Measurements from ENCODE around the gene LTO1. TPM values are rescaled to one million over a fixed set of nuclear protein-coding genes. Genes with fewer than 3 reads are reported as not detected.

The LTO1 gene
- total RNA-seq, 4 donors from 2014 or later: 9.9 to 27.3 (median 20.6) TPM

- no peak for DNase-seq (ENCODE audit: low spot score)
- TF ChIP-seq, protein P1, sequence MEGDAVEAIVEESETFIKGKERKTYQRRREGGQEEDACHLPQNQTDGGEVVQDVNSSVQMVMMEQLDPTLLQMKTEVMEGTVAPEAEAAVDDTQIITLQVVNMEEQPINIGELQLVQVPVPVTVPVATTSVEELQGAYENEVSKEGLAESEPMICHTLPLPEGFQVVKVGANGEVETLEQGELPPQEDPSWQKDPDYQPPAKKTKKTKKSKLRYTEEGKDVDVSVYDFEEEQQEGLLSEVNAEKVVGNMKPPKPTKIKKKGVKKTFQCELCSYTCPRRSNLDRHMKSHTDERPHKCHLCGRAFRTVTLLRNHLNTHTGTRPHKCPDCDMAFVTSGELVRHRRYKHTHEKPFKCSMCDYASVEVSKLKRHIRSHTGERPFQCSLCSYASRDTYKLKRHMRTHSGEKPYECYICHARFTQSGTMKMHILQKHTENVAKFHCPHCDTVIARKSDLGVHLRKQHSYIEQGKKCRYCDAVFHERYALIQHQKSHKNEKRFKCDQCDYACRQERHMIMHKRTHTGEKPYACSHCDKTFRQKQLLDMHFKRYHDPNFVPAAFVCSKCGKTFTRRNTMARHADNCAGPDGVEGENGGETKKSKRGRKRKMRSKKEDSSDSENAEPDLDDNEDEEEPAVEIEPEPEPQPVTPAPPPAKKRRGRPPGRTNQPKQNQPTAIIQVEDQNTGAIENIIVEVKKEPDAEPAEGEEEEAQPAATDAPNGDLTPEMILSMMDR (IDR thresholded peaks at IDR 0.05): no peak
- no peak for ATAC-seq (ENCODE audit: low FRiP score)
Measured at GRCh38 chr11:69654001-69654659, 21.0 kb downstream of the LTO1 start.

GRCh38 chr11:69653406-69653960 lies 21.7 kb downstream of the LTO1 start:
- DNase-seq (ENCODE audit: low spot score) (no peak), ATAC-seq (ENCODE audit: low FRiP score) (no peak)
- TF ChIP-seq, protein P1 (IDR thresholded peaks at IDR 0.05): no peak

DNA sequence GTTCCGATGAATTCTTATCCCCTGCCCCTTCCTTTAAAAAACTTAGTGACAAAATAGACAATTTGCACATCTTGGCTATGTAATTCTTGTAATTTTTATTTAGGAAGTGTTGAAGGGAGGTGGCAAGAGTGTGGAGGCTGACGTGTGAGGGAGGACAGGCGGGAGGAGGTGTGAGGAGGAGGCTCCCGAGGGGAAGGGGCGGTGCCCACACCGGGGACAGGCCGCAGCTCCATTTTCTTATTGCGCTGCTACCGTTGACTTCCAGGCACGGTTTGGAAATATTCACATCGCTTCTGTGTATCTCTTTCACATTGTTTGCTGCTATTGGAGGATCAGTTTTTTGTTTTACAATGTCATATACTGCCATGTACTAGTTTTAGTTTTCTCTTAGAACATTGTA lies 22.2 kb downstream of the LTO1 start:
- no peak for ATAC-seq (ENCODE audit: low FRiP score)
- TF ChIP-seq, protein P1 (IDR thresholded peaks at IDR 0.05): no peak
- no peak for DNase-seq (ENCODE audit: low spot score)

- TF ChIP-seq, protein P1 (IDR thresholded peaks at IDR 0.05): no peak
- ATAC-seq (ENCODE audit: low FRiP score): no peak
- DNase-seq (ENCODE audit: low spot score): no peak
Measured at GRCh38 chr11:69651834-69652620, 23.1 kb downstream of the LTO1 start.

- ATAC-seq (ENCODE audit: low FRiP score): no peak
- TF ChIP-seq, protein P1 (IDR thresholded peaks at IDR 0.05): no peak
- DNase-seq (ENCODE audit: low spot score): no peak
Measured at GRCh38 chr11:69650832-69651344, 24.3 kb downstream of the LTO1 start.

GRCh38 chr11:69650081-69650831 lies 24.9 kb downstream of the LTO1 start:
- TF ChIP-seq, protein P1 (IDR thresholded peaks at IDR 0.05): no peak
- DNase-seq (ENCODE audit: low spot score) (no peak), ATAC-seq (ENCODE audit: low FRiP score) (no peak)

All from omental fat pad (tissue), 4 donors.